A673 (cell line): ENCODE results near the gene TCHHL1.

Source experiments
- EZH2 ChIP-seq: fragments of 200-600 bp; sonication (generic); IDR thresholded peaks from 2 replicates; pipeline ENCODE4 v1.6.1; 2017; ENCODE audit warnings: borderline replicate concordance, low read depth, mild to moderate bottlenecking, mixed read lengths, antibody characterized with exemption, low read length; ENCODE audit not compliant: poor library complexity, severe bottlenecking
- TF ChIP-seq, protein P1 (sequence below): fragments of 300-800, 200-600 bp; sonication (generic); conservative IDR thresholded peaks from 2 replicates; pipeline ENCODE4 v1.5.1; 2017; ENCODE audit warnings: low read depth, mild to moderate bottlenecking, antibody characterized with exemption, low read length, moderate library complexity, mixed read lengths

DNA sequence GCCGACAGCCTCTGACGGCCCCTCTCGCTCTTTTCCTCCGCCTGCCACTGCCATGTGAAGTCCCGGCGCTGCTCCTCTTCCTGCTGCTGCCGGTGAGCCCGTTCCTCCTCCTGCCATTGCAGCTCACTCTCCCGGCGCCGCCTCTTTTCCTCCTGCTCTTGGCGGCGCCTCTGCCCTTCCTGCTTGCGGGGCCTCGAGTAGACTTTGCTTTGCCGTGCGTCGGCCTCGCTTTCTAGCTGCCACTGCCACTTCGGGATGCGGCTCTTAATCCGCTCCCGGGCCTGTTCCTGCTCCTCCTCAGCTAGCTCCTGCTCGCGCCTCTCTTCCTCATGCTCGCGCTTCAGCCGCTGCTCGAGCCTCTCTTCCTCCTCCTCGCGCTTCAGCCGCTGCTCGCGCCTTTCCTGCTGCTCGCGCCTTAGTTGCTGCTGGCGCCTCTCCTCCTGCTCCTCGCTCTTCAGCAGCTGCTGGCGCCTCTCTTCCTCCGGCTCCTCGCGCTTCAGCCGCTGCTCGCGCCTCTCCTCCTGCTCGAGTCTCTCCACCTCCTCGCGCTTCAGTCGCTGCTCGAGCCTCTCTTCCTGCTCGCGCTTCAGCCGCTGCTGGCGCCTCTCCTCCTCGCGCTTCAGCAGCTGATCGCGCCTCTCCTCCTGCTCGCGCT, 22.1 kb upstream of the TCHHL1 start:
- TF ChIP-seq, protein P1, sequence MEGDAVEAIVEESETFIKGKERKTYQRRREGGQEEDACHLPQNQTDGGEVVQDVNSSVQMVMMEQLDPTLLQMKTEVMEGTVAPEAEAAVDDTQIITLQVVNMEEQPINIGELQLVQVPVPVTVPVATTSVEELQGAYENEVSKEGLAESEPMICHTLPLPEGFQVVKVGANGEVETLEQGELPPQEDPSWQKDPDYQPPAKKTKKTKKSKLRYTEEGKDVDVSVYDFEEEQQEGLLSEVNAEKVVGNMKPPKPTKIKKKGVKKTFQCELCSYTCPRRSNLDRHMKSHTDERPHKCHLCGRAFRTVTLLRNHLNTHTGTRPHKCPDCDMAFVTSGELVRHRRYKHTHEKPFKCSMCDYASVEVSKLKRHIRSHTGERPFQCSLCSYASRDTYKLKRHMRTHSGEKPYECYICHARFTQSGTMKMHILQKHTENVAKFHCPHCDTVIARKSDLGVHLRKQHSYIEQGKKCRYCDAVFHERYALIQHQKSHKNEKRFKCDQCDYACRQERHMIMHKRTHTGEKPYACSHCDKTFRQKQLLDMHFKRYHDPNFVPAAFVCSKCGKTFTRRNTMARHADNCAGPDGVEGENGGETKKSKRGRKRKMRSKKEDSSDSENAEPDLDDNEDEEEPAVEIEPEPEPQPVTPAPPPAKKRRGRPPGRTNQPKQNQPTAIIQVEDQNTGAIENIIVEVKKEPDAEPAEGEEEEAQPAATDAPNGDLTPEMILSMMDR: no peak
- TF ChIP-seq EZH2: no peak
